Keratinocyte (primary cell): ENCODE results near the gene ZNF148.

ENCODE experiments used
- CTCF ChIP-seq, 3 experiments: IDR thresholded peaks in 1 of 3; conservative IDR thresholded peaks in 1 of 3; optimal IDR thresholded peaks in 1 of 3; 2 replicates in 2 of 3; 3 replicates in 1 of 3; pipeline versions ENCODE3 to v1.5.1; 2011; ENCODE audit warnings: low read length in 3 of 3, mild to moderate bottlenecking in 3 of 3, moderate library complexity in 2 of 3, control low read depth in 1 of 3, inconsistent platforms in 1 of 3; ENCODE audit not compliant: insufficient read depth in 2 of 3; ENCODE audit errors: extremely low read depth in 1 of 3
- EZH2 ChIP-seq: IDR thresholded peaks from one replicate; pipeline ENCODE4 v1.6.1; 2012; ENCODE audit warnings: inconsistent platforms, mild to moderate bottlenecking, low read length, moderate library complexity

GRCh38 chr3:125332504-125332903, 42.6 kb downstream of the ZNF148 start:
- TF ChIP-seq EZH2 (no peak), CTCF (optimal IDR thresholded peaks at IDR 0.05 in 1 of 3, IDR thresholded peaks at IDR 0.05 in 1 of 3, conservative IDR thresholded peaks at IDR 0.05 in 1 of 3; ENCODE audit: extremely low read depth in 1 of 3, insufficient read depth in 2 of 3, low read length in 3 of 3) (no peak)
